DND-41 (cell line): ENCODE results near the gene STK32C.

Experiments used
- ATAC-seq: fragments of 200-7000 bp; cut with Tn5 transposase; 3 replicates; pipeline ENCODE4 v1.9.1; 2021; ENCODE audit warnings: low read depth; ENCODE audit not compliant: insufficient read depth
- DNase-seq: peaks from one replicate; pipeline ENCODE4 v3.0.0-alpha.2; 2020
- H2AFZ ChIP-seq: 2 replicates; pipeline ENCODE4 v1.6.0; 2012; ENCODE audit warnings: low read depth, low read length
- H3K27ac ChIP-seq: 2 replicates; pipeline ENCODE4 v1.5.1; 2012; ENCODE audit warnings: low read length, inconsistent platforms
- H3K27me3 ChIP-seq: fragments of 200-600 bp; sonication (generic); 2 replicates; pipeline ENCODE4 v1.6.0; 2012; ENCODE audit warnings: low read length, mild to moderate bottlenecking, inconsistent platforms; ENCODE audit not compliant: insufficient read depth, poor library complexity
- H3K36me3 ChIP-seq: 2 replicates; pipeline ENCODE4 v1.5.1; 2012; ENCODE audit warnings: low read length, inconsistent platforms; ENCODE audit not compliant: insufficient read depth
- H3K4me1 ChIP-seq: 2 replicates; pipeline ENCODE4 v1.5.1; 2012; ENCODE audit warnings: mild to moderate bottlenecking, low read length; ENCODE audit not compliant: insufficient read depth
- H3K4me2 ChIP-seq: 2 replicates; pipeline ENCODE4 v1.6.0; 2012; ENCODE audit warnings: mild to moderate bottlenecking, moderate library complexity, low read length, inconsistent platforms; ENCODE audit not compliant: insufficient read depth
- H3K4me3 ChIP-seq, 2 experiments: fragments of 200-600 bp in 1 of 2; shearing (Covaris generic) in 1 of 2; 2 replicates each; pipeline ENCODE4 v1.5.1; 2012 to 2016; ENCODE audit warnings: inconsistent platforms in 2 of 2, low read length in 2 of 2, mild to moderate bottlenecking in 2 of 2, low read depth in 1 of 2, moderate library complexity in 1 of 2
- H3K79me2 ChIP-seq: 2 replicates; pipeline ENCODE4 v1.6.0; 2012; ENCODE audit warnings: low read length, inconsistent platforms; ENCODE audit not compliant: insufficient read depth
- H3K9ac ChIP-seq: 2 replicates; pipeline ENCODE4 v1.6.0; 2012; ENCODE audit warnings: low read depth, mild to moderate bottlenecking, inconsistent platforms, low read length, moderate library complexity
- H3K9me3 ChIP-seq: 2 replicates; pipeline ENCODE4 v1.5.1; 2012; ENCODE audit warnings: low read length, moderate library complexity, mild to moderate bottlenecking, inconsistent platforms; ENCODE audit not compliant: insufficient read depth, severe bottlenecking
- H4K20me1 ChIP-seq: 2 replicates; pipeline ENCODE4 v1.6.0; 2012; ENCODE audit warnings: low read length; ENCODE audit not compliant: insufficient read depth
- EZH2 ChIP-seq: IDR thresholded peaks from 3 replicates; pipeline ENCODE4 v1.6.1; 2012; ENCODE audit warnings: borderline replicate concordance, low read depth, mild to moderate bottlenecking, moderate library complexity, low read length, inconsistent platforms; ENCODE audit not compliant: severe bottlenecking
- TF ChIP-seq, protein P1 (sequence below): IDR thresholded peaks from 2 replicates; pipeline ENCODE4 v1.5.1; 2012; ENCODE audit warnings: borderline replicate concordance, low read length, moderate library complexity, mild to moderate bottlenecking; ENCODE audit not compliant: poor library complexity, severe bottlenecking; ENCODE audit errors: extremely low read depth

The STK32C gene

DNA sequence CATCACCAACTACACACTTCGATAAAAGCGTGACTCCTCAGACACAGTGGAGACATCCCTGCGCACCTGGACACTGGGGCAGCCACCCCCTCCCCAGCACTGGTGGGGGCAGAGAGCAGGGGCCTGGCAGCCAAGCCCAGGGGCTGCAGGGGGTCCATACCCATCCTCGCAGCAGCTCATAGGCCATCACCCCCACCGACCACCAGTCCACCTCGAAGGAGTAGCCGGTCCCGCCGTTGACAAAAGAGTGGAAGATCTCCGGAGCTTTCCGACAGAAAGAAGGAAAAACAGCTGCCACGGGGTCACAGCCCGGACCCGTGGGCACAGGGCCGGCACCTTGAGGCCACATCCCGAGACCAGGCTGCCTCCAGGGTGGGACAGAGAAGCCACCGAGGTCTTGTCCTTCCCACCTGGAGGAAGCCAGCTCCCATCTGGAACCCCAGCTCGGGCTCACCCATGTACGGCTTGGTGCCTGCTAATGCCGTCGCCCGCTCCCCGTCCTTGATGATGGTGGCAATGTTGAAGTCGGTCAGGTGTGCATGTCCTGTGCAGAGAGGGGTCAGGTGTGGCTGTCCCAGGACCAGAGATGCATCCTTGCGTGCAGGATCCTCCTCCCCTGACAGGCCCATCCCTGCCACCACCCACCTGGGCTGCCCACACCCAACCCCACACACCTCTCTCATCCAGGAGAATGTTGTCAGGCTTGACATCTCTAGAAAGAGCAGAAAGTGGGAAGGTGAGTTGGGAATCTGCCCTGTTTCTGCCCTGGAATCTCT is 82.5 kb downstream of the STK32C start:
- DNase-seq (no peak), ATAC-seq (no peak)
- H2AFZ ChIP-seq = no peak overlapping the region
- no peaks in the 10 kb centered on the region for H3K9me3 ChIP-seq
- H3K27me3 ChIP-seq = no peaks in the 10 kb centered on the region
- no peak overlapping the region for H3K4me3 ChIP-seq
- no peaks in the 10 kb centered on the region for H3K79me2 ChIP-seq
- H3K4me2 ChIP-seq = no peak overlapping the region
- H3K36me3 ChIP-seq = no peaks in the 10 kb centered on the region
- H3K4me1 ChIP-seq = no peaks in the 10 kb centered on the region
- TF ChIP-seq, protein P1, sequence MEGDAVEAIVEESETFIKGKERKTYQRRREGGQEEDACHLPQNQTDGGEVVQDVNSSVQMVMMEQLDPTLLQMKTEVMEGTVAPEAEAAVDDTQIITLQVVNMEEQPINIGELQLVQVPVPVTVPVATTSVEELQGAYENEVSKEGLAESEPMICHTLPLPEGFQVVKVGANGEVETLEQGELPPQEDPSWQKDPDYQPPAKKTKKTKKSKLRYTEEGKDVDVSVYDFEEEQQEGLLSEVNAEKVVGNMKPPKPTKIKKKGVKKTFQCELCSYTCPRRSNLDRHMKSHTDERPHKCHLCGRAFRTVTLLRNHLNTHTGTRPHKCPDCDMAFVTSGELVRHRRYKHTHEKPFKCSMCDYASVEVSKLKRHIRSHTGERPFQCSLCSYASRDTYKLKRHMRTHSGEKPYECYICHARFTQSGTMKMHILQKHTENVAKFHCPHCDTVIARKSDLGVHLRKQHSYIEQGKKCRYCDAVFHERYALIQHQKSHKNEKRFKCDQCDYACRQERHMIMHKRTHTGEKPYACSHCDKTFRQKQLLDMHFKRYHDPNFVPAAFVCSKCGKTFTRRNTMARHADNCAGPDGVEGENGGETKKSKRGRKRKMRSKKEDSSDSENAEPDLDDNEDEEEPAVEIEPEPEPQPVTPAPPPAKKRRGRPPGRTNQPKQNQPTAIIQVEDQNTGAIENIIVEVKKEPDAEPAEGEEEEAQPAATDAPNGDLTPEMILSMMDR = no peak
- TF ChIP-seq EZH2 = no peak
- no peak overlapping the region for H3K9ac ChIP-seq
- no peaks in the 10 kb centered on the region; the same call in 1 of the 2 replicates for H4K20me1 ChIP-seq
- no peak overlapping the region for H3K27ac ChIP-seq

DNA sequence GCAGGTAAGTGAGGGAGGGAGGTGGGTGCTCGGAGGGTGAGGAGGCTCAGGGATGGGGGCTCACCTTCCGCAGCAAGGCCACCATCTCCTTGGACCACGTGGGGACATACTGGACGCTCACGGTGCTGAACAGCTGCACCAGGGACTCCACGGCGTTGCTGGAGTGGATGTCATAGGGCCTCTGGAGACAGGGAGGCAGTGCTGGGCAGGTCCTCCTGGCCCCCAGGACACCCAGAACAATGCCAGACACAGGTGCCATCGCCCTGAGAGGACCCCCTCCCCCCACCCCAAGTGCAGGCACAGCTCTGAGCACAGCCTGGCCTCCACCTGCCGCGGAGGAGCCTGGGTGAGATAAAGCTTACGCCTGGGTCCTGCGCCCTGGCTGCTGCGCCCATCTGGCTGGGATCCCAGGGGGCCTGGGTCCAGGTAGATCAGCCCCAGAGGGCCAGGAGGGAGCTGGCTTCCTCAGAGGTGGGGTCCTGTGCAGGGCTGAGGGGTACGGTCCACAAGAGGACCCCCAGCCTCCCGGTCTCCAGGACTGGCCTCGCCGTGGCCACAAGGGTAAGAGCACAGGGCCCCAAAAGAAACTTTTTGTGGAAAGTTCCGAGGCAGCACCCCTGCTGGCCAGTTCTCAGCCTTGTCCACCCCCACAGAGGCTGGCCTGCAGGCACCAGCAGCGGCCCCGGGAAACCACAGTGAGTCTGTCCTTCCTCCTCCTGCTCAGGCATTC is 83.2 kb downstream of the STK32C start:
- H3K36me3 ChIP-seq = no peaks in the 10 kb centered on the region
- ATAC-seq (no peak), DNase-seq (no peak)
- no peaks in the 10 kb centered on the region for H3K4me1 ChIP-seq
- no peaks in the 10 kb centered on the region; the same call in 1 of the 2 replicates for H4K20me1 ChIP-seq
- no peaks in the 10 kb centered on the region for H3K9me3 ChIP-seq
- no peak overlapping the region for H2AFZ ChIP-seq
- H3K79me2 ChIP-seq = no peaks in the 10 kb centered on the region
- no peak overlapping the region for H3K4me3 ChIP-seq
- no peak overlapping the region for H3K9ac ChIP-seq
- no peak overlapping the region for H3K4me2 ChIP-seq
- no peaks in the 10 kb centered on the region for H3K27me3 ChIP-seq
- H3K27ac ChIP-seq = no peak overlapping the region
- no peak for TF ChIP-seq EZH2
- TF ChIP-seq, protein P1 = no peak

- no peak overlapping the region for H3K4me2 ChIP-seq
- no peak overlapping the region for H3K4me3 ChIP-seq
- no peak overlapping the region for H2AFZ ChIP-seq
- ATAC-seq (no peak), DNase-seq (no peak)
- no peaks in the 10 kb centered on the region; the same call in 1 of the 2 replicates for H4K20me1 ChIP-seq
- no peaks in the 10 kb centered on the region for H3K9me3 ChIP-seq
- H3K9ac ChIP-seq = no peak overlapping the region
- H3K27ac ChIP-seq = no peak overlapping the region
- no peaks in the 10 kb centered on the region for H3K36me3 ChIP-seq
- no peaks in the 10 kb centered on the region for H3K79me2 ChIP-seq
- no peaks in the 10 kb centered on the region for H3K27me3 ChIP-seq
- TF ChIP-seq EZH2 = no peak
- TF ChIP-seq, protein P1 = no peak
- no peaks in the 10 kb centered on the region for H3K4me1 ChIP-seq
Measured at GRCh38 chr10:132223611-132224342, 84.0 kb downstream of the STK32C start.
